ENCODE data around the gene PTPRN2.

The PTPRN2 gene

GRCh38 chr7:158097453-158098124 lies 490.0 kb downstream of the PTPRN2 start:
- no peak for DNase-seq (ENCODE audit: low read depth in 2 of 2)

GRCh38 chr7:158097106-158097452 lies 490.5 kb downstream of the PTPRN2 start:
- no peak for DNase-seq (ENCODE audit: low read depth in 2 of 2)

DNA sequence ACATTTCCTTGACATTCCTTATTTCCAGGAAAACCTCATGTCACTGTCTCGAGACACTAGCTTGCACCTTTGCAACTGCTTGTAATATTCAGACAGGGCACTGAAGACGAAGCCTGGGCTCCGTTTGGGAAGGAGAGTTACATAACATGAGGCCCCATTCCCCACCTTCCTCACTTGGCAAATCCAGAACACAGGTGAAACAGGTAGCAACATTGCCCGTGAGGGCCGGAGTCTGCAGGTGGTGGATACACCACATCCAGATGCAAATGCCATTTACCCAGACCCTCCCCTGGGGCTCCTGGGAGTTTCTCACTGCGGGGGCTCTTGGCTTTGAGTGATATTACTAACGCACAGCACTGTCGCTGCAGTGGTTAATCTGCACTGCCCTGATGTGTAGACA lies 491.0 kb downstream of the PTPRN2 start:
- DNase-seq (ENCODE audit: low read depth in 2 of 2) = no peak

GRCh38 chr7:158094671-158095226 lies 492.9 kb downstream of the PTPRN2 start:
- no peak for DNase-seq (ENCODE audit: low read depth in 2 of 2)

DNA sequence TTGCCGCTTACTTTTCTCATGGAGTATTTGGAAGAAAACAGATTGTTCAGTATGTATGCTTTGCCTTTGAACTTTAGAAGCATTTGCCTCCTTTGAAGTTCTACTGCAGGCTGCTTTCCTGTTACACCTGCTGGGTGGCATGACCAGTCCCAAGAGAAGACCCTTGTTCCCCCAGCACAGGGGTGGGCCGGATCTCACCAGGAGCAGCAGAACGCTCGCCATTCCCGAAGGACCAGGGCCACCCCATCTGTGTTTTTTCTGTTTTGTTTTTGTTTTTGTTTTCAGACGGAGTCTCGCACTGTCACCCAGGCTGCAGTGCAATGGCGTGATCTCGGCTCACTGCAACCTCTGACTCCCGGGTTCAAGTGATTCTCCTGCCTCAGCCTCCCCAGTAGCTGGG lies 493.6 kb downstream of the PTPRN2 start:
- DNase-seq (ENCODE audit: low read depth in 2 of 2) = no peak

GRCh38 chr7:158093156-158093796 lies 494.3 kb downstream of the PTPRN2 start:
- no peak for DNase-seq (ENCODE audit: low read depth in 2 of 2)

DNA sequence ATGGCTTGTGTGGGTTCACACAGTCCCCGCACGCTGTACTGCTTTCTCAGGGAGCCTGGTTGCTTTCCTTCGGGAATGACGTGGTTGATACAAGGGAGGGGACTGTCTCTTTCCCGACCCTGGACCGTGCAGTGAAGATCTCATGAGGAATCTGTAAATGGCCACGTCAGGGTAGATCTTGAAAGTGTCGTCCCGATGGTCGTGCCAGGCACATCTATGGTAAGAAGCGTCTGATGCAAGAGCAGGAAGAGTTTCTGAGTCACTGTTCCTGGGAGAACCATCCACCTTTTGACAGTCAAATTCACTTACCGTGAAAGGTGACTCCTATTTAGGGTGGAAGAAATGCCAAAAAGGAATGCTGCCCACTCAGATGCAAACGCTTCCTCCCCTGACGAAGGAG lies 500.4 kb downstream of the PTPRN2 start:
- no peak for DNase-seq (ENCODE audit: low read depth in 2 of 2)

- DNase-seq (ENCODE audit: low read depth in 2 of 2) = no peak
Observed at GRCh38 chr7:158085741-158086695, 501.6 kb downstream of the PTPRN2 start.

- DNase-seq (ENCODE audit: low read depth in 2 of 2) = no peak
Observed at GRCh38 chr7:158084555-158084954, 503.1 kb downstream of the PTPRN2 start.

GRCh38 chr7:158083526-158084310 lies 503.9 kb downstream of the PTPRN2 start:
- DNase-seq (ENCODE audit: low read depth in 2 of 2) = no peak

DNA sequence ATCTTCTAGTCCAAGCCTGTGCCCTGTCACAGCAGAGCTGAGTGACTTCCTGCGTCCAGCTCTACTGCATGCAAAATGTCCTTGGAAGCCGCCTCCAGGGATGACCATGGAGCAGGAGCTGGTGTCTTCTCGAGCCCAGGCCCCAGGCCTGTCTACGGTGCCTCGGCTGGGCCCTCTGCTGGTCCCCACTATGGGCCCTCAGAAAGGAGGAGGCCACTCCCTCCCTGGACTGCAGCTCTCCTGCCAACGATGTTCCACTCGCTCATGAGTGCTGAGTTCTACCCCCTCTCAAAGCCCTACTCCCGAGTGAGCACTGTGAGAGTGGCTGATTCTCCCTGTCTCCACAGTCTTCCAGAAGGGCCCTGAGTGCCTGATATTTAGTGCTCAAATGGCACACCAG lies 504.9 kb downstream of the PTPRN2 start:
- DNase-seq (ENCODE audit: low read depth in 2 of 2) = no peak

- DNase-seq (ENCODE audit: low read depth in 2 of 2) = no peak
Observed at GRCh38 chr7:158080899-158081445, 506.7 kb downstream of the PTPRN2 start.

DNA sequence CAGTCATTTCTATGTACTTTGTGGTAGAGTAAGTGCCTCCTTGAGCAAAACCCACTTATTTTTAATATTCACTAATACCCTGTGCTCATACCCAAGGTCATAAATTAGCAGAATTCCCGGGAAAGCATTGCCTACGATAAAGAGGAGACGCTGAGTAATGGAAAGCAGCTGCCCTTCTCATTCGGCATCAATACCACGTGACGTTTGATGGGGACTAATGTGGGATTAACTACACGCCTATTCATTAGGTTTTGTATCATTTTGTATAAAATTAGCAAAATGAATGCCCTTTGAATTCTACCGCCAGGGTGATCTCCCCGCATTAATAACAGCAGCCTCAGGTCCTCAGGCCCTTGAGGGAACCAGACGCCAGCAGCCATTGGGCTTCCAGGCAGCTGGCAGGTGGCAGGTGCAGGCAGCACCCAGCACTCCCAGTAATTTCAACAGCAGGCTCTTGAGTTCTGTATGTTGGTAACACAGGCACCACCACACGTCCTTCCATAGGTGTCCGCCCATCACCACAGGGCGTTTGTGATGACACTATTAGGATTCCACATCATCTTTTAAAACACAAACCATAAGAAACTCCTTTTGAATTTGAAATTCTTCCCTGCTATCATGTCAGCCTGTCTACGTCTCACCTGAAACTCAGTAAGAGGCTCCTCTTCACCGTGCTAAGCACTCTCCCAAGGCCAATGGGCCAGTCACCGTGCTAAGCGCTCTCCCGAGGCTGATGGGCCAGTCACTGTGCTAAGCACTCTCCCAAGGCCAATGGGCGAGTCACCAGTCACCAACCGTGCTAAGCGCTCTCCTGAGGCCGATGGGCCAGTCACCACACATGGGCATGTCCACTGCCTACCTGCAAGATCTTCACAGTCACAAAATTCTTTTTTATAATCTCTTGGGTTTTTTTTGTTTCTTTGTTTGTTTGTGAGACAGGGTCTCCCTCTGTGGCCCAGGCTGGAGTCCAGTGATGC lies 509.4 kb downstream of the PTPRN2 start:
- no peak for DNase-seq (ENCODE audit: low read depth in 2 of 2)

- DNase-seq (ENCODE audit: low read depth in 2 of 2) = no peak
Observed at GRCh38 chr7:158077151-158077840, 510.3 kb downstream of the PTPRN2 start.

DNA sequence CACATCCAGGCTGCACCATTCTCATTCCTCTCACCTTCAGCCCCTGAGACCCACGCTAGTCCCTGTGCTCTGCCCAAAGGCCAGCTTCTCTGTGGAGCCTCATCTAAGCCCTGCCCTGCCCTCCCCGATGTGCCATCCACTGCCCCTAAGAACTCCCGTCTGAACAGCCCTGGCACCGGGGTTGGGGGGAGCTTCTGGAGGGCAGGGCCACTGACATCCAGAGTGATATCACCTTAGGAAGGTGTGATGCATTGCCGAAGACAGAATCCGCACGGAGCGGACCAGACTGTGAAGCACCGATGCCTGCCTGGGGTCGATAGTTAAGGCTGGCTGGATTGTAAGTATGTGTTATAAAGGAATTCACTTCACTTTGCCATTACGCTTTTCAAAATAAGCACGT lies 511.0 kb downstream of the PTPRN2 start:
- DNase-seq (ENCODE audit: low read depth in 2 of 2) = no peak

DNA sequence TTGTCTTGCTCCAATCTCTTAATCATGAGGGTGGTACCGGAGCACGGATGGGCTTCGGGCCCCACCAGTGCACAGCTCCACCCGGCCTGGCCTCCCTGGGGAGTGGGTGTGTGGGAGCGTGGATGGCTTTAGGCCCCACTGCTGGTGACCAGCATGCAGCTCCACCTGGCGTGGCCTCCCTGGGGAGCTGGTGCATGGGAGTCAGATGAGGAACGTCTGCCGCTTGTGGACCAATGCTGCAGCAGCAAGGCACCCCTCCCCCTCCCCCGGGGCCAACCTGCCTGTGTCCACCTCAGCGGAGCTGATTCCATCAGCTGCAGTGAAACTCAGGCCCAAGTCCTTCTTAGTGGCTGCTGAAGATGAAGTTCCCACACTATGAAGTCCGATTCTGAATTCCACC lies 511.4 kb downstream of the PTPRN2 start:
- no peak for DNase-seq (ENCODE audit: low read depth in 2 of 2)

DNA sequence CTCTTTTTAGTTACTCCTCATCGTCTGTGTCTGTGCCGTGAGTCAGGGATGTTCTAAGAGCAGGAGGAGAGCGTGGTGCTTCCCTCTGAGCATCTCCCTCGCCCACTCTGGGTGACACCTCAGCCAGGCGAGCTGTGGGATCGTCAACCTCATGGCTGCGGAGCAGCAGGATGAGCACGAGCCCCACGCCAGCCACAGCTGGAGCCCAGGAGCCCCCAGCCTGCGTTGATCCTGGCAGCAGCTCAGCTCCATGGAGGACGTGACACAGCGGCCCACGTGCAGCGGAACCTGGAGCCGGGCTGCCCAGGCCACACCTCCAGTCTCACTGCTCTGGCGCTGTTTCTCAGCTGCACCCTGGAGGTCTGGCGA lies 512.0 kb downstream of the PTPRN2 start:
- DNase-seq (ENCODE audit: low read depth in 2 of 2) = no peak

DNA sequence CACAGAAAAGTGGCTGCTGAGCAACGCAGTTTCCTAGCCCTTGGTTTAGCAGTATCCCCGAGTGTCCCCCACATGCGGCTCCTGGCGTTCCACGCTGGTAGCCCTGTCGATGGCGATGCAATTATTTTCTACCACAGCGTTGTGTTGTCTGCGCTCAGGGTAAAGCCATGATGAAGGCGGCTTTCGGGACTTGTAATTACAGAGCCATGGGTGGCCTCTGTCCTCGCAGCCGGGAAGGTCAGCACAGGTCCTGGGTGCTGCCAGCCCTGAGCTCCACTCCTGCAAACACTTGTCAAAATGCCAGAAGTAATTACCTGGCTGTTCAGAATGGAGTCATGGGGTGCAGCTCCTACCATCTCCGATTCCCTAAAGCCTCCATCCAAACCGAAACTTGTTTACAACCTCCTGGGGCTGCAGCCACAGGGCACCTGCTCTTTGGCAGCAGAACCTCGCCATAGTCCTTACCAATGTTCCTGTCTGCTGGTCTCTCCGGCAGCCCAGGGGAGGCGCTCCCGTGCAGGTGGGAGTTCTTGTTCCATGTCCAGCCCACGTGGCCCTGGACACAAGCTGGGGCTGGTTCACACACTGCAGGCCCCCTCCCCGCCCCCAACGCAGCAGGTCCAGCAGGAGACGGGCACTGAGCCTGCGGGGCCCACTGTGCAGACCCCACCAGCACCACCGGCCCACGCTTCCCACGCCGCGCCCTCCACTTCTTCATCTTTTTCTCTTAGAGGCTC lies 512.6 kb downstream of the PTPRN2 start:
- no peak for DNase-seq (ENCODE audit: low read depth in 2 of 2)
